Suprapubic skin (tissue), 4 donors: ENCODE data around the gene MYL12A. TPM values are rescaled to one million over a fixed set of nuclear protein-coding genes. Genes with fewer than 3 reads are reported as not detected.

Source experiments
- DNase-seq, 2 donors: peaks; one replicate each; pipeline ENCODE4 v3.0.0-alpha.2; 2019; ENCODE audit warnings: low spot score in 2 of 2
- H3K27ac ChIP-seq: fragments of 200-600 bp; sonication (generic); one replicate; pipeline ENCODE4 v1.5.1; 2019
- H3K27me3 ChIP-seq: fragments of 200-600 bp; sonication (generic); one replicate; pipeline ENCODE4 v1.5.1; 2019
- H3K36me3 ChIP-seq: fragments of 200-600 bp; sonication (generic); one replicate; pipeline ENCODE4 v1.5.1; 2019
- H3K4me1 ChIP-seq: fragments of 200-600 bp; sonication (generic); one replicate; pipeline ENCODE4 v1.5.1; 2019
- H3K4me3 ChIP-seq: fragments of 200-600 bp; sonication (generic); one replicate; pipeline ENCODE4 v1.5.1; 2019; ENCODE audit warnings: mild to moderate bottlenecking
- H3K9me3 ChIP-seq: fragments of 200-600 bp; sonication (generic); one replicate; pipeline ENCODE4 v1.5.1; 2019
- CTCF ChIP-seq, 2 donors: fragments of 200-600 bp in 1 of 2; fragments of 450-650 bp in 1 of 2; sonication (generic) in 1 of 2; IDR thresholded peaks; one replicate each; pipeline ENCODE4 v1.5.1; 2016 to 2019; ENCODE audit warnings: antibody characterized with exemption in 2 of 2, mild to moderate bottlenecking in 1 of 2, moderate library complexity in 1 of 2
- EP300 ChIP-seq: sonication (generic); formaldehyde crosslinking; IDR thresholded peaks from one replicate; pipeline ENCODE4 v1.6.1; 2017; ENCODE audit warnings: antibody characterized with exemption
- POLR2A ChIP-seq, 2 donors: fragments of 450-650 bp; IDR thresholded peaks; one replicate each; pipeline ENCODE4 v1.6.1; 2017; ENCODE audit warnings: antibody characterized with exemption in 2 of 2, mild to moderate bottlenecking in 2 of 2, moderate library complexity in 2 of 2
- POLR2AphosphoS5 ChIP-seq, 3 donors: sonication (generic); formaldehyde crosslinking; IDR thresholded peaks; one replicate each; pipeline ENCODE4 v1.6.1; 2017; ENCODE audit warnings: antibody characterized with exemption in 3 of 3
- WGBS: methylation state at CpG from one replicate; pipeline ENCODE4 v1.1.5; 2018; 5-methylcytosine and 5-hydroxymethylcytosine counted together
- total RNA-seq, 4 donors: library from RNA; depleted of rRNA; stranded (reverse); fragments of >200 nt; gene quantifications; one replicate each; pipeline ENCODE4 v1.1.0, GENCODE V29; 2016

MYL12A gene
- total RNA-seq, 4 donors from 2014 or later, result 190 to 259 (median 242) TPM

DNA sequence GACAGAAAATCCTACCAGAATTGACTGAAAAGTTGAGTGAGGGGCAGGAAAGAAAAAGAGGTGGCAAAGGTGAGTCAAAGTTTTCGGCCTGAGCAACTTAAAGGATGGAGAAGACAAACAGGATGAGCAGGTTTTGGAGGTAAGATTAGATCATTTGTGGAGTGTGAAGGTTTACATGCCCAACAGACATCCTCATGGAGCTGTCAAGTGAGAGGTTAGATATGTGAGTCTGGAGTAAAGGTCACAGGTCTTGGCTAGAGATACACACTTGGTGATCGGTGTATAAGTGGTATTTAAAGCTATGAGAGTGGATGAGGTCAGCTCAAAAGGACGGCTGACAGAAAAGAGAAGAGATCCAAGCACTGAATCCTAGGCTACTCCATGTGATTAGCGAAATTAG is 11.1 kb upstream of the MYL12A start:
- Histone ChIP-seq H3K27me3 (no peaks in the 10 kb centered on the region), H3K27ac (no peak overlapping the region), H3K4me1 (peaks cover 9% of the 10 kb centered on the region), H3K9me3 (no peaks in the 10 kb centered on the region), H3K4me3 (no peak overlapping the region), H3K36me3 (no peaks in the 10 kb centered on the region)
- no peak for DNase-seq
- WGBS, result 59% methylated on average over 4 of the region's 4 CpGs
- no peak for TF ChIP-seq EP300
- no peak for TF ChIP-seq CTCF (IDR thresholded peaks at IDR 0.05)
- TF ChIP-seq POLR2A (IDR thresholded peaks at IDR 0.05), result no peak
- no peak for TF ChIP-seq POLR2AphosphoS5 (IDR thresholded peaks at IDR 0.05)

GRCh38 chr18:3238742-3239141 is 8.9 kb upstream of the MYL12A start:
- Histone ChIP-seq H3K27me3 (no peaks in the 10 kb centered on the region), H3K27ac (no peak overlapping the region), H3K36me3 (no peaks in the 10 kb centered on the region), H3K4me1 (peaks cover 9% of the 10 kb centered on the region), H3K4me3 (no peak overlapping the region), H3K9me3 (no peaks in the 10 kb centered on the region)
- TF ChIP-seq POLR2AphosphoS5 (IDR thresholded peaks at IDR 0.05) (no peak), CTCF (IDR thresholded peaks at IDR 0.05) (no peak), POLR2A (IDR thresholded peaks at IDR 0.05) (no peak), EP300 (no peak)
- no peak for DNase-seq
- WGBS, result 85% methylated on average over 2 of the region's 2 CpGs

- Histone ChIP-seq H3K27ac (no peak overlapping the region), H3K27me3 (no peaks in the 10 kb centered on the region), H3K9me3 (no peaks in the 10 kb centered on the region), H3K36me3 (no peaks in the 10 kb centered on the region), H3K4me1 (peaks cover 33% of the 10 kb centered on the region), H3K4me3 (no peak overlapping the region)
- no peak for TF ChIP-seq EP300
- no peak for TF ChIP-seq POLR2AphosphoS5 (IDR thresholded peaks at IDR 0.05)
- no peak for TF ChIP-seq POLR2A (IDR thresholded peaks at IDR 0.05)
- no peak for TF ChIP-seq CTCF (IDR thresholded peaks at IDR 0.05)
- no peak for DNase-seq
- WGBS, result 71% methylated on average over 1 of the region's 1 CpG
Measured at GRCh38 chr18:3245185-3245564, 2.4 kb upstream of the MYL12A start.

- H3K27ac ChIP-seq, result peak overlapping the region; percentile 97
- no peaks in the 10 kb centered on the region for H3K36me3 ChIP-seq
- WGBS, result 5% methylated on average over 29 of the region's 29 CpGs
- peak; percentile 93 to 96 for DNase-seq
- no peaks in the 10 kb centered on the region for H3K27me3 ChIP-seq
- no peaks in the 10 kb centered on the region for H3K9me3 ChIP-seq
- H3K4me3 ChIP-seq, result peak overlapping the region; percentile 71
- TF ChIP-seq POLR2AphosphoS5 (IDR thresholded peaks at IDR 0.05) (peak in 2 of 3 donors; percentile 34 to 61), POLR2A (IDR thresholded peaks at IDR 0.05) (no peak), CTCF (IDR thresholded peaks at IDR 0.05) (peak; percentile 83 to 95), EP300 (no peak)
- H3K4me1 ChIP-seq, result peaks cover 41% of the 10 kb centered on the region
Measured at GRCh38 chr18:3245853-3246634, 1.6 kb upstream of the MYL12A start.

- TF ChIP-seq POLR2A (IDR thresholded peaks at IDR 0.05) (no peak), EP300 (no peak), CTCF (IDR thresholded peaks at IDR 0.05) (no peak), POLR2AphosphoS5 (IDR thresholded peaks at IDR 0.05) (no peak)
Measured at GRCh38 chr18:3246635-3247239, 864 bp upstream of the MYL12A start.

More at GRCh38 chr18:3246635-3247239, 864 bp upstream of the MYL12A start:
- H3K4me1 ChIP-seq, result peaks cover 48% of the 10 kb centered on the region
- peak in 1 of 2 donors; percentile 75 for DNase-seq
- WGBS, result 33% methylated on average over 23 of the region's 23 CpGs
- no peaks in the 10 kb centered on the region for H3K36me3 ChIP-seq
- H3K9me3 ChIP-seq, result no peaks in the 10 kb centered on the region
- H3K27me3 ChIP-seq, result no peaks in the 10 kb centered on the region
- peak overlapping the region; percentile 97 for H3K27ac ChIP-seq
- peak overlapping the region; percentile 71 for H3K4me3 ChIP-seq
